NT2/D1 (cell line): ENCODE data around the gene ADAMTS10.

Experiments used
- SUZ12 ChIP-seq: IDR thresholded peaks from 2 replicates; pipeline ENCODE4 v1.6.1; 2011; ENCODE audit not compliant: insufficient read length, insufficient read depth; ENCODE audit errors: extremely low read depth
- YY1 ChIP-seq: IDR thresholded peaks from 2 replicates; pipeline ENCODE4 v1.6.1; 2011; ENCODE audit not compliant: insufficient read length, insufficient read depth
- ZNF274 ChIP-seq: IDR thresholded peaks from 2 replicates; pipeline ENCODE4 v1.6.1; 2011; ENCODE audit warnings: mild to moderate bottlenecking, low read depth, low read length

GRCh38 chr19:8601796-8602195 lies 8.7 kb downstream of the ADAMTS10 start:
- TF ChIP-seq YY1, result no peak
- TF ChIP-seq ZNF274, result no peak
- TF ChIP-seq SUZ12, result no peak
